Caco-2 (cell line): ENCODE data around the gene VKORC1. TPM values are rescaled to one million over a fixed set of nuclear protein-coding genes. Genes with fewer than 3 reads are reported as not detected.

Experiments used
- BruUV-seq: library from RNA; stranded (reverse); fragments of 400-500 nt; replicated peaks from 2 replicates; lab custom pipeline; 2021; lab: Mats Ljungman, UMichigan
- CTCF ChIA-PET: fragments of 300-600 bp; sonication (Branson Sonifier 250); formaldehyde crosslinking; loops from one replicate; lab custom pipeline; 2022; ENCODE audit warnings: antibody characterized with exemption; lab: Charles Lee
- POLR2A ChIA-PET: fragments of 300-600 bp; sonication (Branson Sonifier 250); formaldehyde crosslinking; loops from one replicate; lab custom pipeline; 2022; ENCODE audit warnings: antibody characterized with exemption; lab: Charles Lee
- DNase-seq, 2 experiments: peaks; one replicate each; pipeline versions ENCODE4 v3.0.0 to v3.0.0-alpha.2; 2020 to 2022
- H3K27me3 ChIP-seq: replicated peaks from 2 replicates; pipeline ENCODE4 v1.6.0; 2011; ENCODE audit warnings: low read length; ENCODE audit not compliant: control insufficient read depth, insufficient read depth
- H3K36me3 ChIP-seq: 2 replicates; pipeline ENCODE4 v1.5.1; 2011; ENCODE audit warnings: low read length; ENCODE audit not compliant: control insufficient read depth, insufficient read depth
- H3K4me1 ChIP-seq: fragments of 250-450 bp; sonication (Bioruptor Pico); 2 replicates; pipeline ENCODE4 v1.5.1; 2020; ENCODE audit warnings: mild to moderate bottlenecking
- H3K4me3 ChIP-seq: 2 replicates; pipeline ENCODE4 v1.5.1; 2011; ENCODE audit warnings: low read depth, mild to moderate bottlenecking, control low read depth, low read length
- H3K9me3 ChIP-seq: fragments of 250-450 bp; sonication (Bioruptor Pico); 2 replicates; pipeline ENCODE4 v1.5.1; 2020; ENCODE audit warnings: mild to moderate bottlenecking, moderate library complexity
- H3K27ac Mint-ChIP-seq: one replicate; pipeline ENCODE4 v1.8.0; 2022; ENCODE audit warnings: mixed read lengths; ENCODE audit not compliant: unreplicated experiment
- H3K27me3 Mint-ChIP-seq: one replicate; pipeline ENCODE4 v1.8.0; 2022; ENCODE audit warnings: mixed read lengths; ENCODE audit not compliant: insufficient read depth, unreplicated experiment
- H3K36me3 Mint-ChIP-seq: one replicate; pipeline ENCODE4 v1.8.0; 2022; ENCODE audit warnings: mild to moderate bottlenecking, mixed read lengths; ENCODE audit not compliant: insufficient read depth, unreplicated experiment
- H3K4me1 Mint-ChIP-seq: one replicate; pipeline ENCODE4 v1.8.0; 2022; ENCODE audit warnings: low read depth, mixed read lengths; ENCODE audit not compliant: unreplicated experiment
- H3K4me3 Mint-ChIP-seq: one replicate; pipeline ENCODE4 v1.8.0; 2022; ENCODE audit warnings: mild to moderate bottlenecking, moderate library complexity, mixed read lengths; ENCODE audit not compliant: unreplicated experiment
- H3K9me3 Mint-ChIP-seq: one replicate; pipeline ENCODE4 v1.8.0; 2022; ENCODE audit warnings: mixed read lengths; ENCODE audit not compliant: unreplicated experiment
- intact Hi-C: fragments of 100-400 bp; cut with micrococcal nuclease; formaldehyde crosslinking; loops from one replicate; pipeline ENCODE4 v1.10.0; 2022; ENCODE audit not compliant: unreplicated experiment
- total RNA-seq: library from RNA; stranded (reverse); gene quantifications from 2 replicates; pipeline ENCODE4 v1.2.3, GENCODE V29; 2022
- TF ChIP-seq, protein P1 (sequence below), 2 experiments: fragments of 200-600 bp in 1 of 2; IDR thresholded peaks; 1 replicate in 1 of 2; 2 replicates in 1 of 2; pipeline versions ENCODE4 v1.5.1 to v1.8.0; 2011 to 2022; ENCODE audit warnings: antibody characterized with exemption in 1 of 2, control low read depth in 1 of 2, inconsistent platforms in 1 of 2, low read depth in 1 of 2, low read length in 1 of 2, mild to moderate bottlenecking in 1 of 2, moderate library complexity in 1 of 2; ENCODE audit not compliant: insufficient read depth in 1 of 2, severe bottlenecking in 1 of 2, unreplicated experiment in 1 of 2

The VKORC1 gene
- total RNA-seq, 1 experiment from 2014 or later = 61.3 TPM

DNA sequence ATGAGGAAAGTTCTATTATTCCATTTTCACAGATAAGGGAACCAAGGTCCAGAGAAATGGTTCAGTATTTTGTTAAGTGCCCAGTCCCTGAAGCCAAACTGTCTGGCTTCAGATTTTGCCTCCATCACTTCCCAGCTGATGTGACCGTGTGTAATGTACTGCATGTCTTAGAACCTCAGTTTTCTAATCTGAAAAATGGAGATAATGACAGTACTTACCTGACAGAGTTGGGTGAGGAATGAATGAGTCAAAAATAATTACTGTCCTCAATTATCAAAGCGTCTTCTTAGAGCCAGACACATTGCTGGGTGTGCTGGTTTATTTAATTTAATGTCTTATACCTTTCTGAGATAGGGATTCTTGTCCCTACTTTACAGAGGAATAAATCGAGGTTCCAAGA lies 27.3 kb downstream of the VKORC1 start:
- Mint-ChIP-seq H3K9me3 (no peaks in the 10 kb centered on the region), H3K36me3 (peaks cover 24% of the 10 kb centered on the region), H3K27me3 (no peaks in the 10 kb centered on the region), H3K27ac (no peak overlapping the region), H3K4me3 (no peak overlapping the region), H3K4me1 (no peaks in the 10 kb centered on the region)
- Histone ChIP-seq H3K27me3 (no peaks in the 10 kb centered on the region), H3K4me1 (peaks cover 8% of the 10 kb centered on the region; the same call in 1 of the 2 replicates), H3K36me3 (no peaks in the 10 kb centered on the region), H3K9me3 (no peaks in the 10 kb centered on the region), H3K4me3 (no peak overlapping the region)
- POLR2A ChIA-PET = no interaction called here
- CTCF ChIA-PET = no interaction called here
- DNase-seq = no peak
- TF ChIP-seq, protein P1, sequence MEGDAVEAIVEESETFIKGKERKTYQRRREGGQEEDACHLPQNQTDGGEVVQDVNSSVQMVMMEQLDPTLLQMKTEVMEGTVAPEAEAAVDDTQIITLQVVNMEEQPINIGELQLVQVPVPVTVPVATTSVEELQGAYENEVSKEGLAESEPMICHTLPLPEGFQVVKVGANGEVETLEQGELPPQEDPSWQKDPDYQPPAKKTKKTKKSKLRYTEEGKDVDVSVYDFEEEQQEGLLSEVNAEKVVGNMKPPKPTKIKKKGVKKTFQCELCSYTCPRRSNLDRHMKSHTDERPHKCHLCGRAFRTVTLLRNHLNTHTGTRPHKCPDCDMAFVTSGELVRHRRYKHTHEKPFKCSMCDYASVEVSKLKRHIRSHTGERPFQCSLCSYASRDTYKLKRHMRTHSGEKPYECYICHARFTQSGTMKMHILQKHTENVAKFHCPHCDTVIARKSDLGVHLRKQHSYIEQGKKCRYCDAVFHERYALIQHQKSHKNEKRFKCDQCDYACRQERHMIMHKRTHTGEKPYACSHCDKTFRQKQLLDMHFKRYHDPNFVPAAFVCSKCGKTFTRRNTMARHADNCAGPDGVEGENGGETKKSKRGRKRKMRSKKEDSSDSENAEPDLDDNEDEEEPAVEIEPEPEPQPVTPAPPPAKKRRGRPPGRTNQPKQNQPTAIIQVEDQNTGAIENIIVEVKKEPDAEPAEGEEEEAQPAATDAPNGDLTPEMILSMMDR (IDR thresholded peaks at IDR 0.05; ENCODE audit: insufficient read depth in 1 of 2, low read depth in 1 of 2, low read length in 1 of 2, severe bottlenecking in 1 of 2, unreplicated experiment in 1 of 2) = no peak
- intact Hi-C loops = no loop called here
- BruUV-seq = no TSS peak

DNA sequence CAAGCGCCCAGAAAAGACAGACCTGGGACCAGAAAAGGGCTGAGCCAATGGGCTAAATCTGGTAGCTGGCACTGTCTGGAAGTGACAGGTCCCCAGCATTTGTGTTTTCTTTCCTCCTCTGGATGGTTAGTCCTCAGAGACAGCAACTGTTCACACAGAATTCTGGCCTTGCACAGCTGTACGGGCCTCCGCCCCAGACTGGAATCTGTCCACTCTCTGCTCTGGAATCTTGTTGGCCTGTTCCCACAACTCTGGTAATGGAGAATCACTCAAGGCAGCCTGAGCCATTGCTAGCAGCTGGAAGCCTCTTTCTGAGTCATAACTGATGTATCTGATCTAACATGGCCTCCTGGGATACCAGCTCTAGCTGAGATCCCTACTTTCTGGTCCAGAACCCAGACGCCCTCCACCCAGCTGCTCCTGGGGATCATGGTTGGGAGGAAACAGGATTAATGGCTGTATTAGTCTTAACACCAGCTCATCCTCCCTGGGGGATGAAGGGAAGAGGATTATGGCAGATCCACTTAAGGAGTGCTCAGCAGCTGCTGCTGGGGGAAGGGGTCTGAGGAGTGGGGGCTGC lies 29.6 kb downstream of the VKORC1 start:
- H3K36me3 ChIP-seq = no peaks in the 10 kb centered on the region
- H3K36me3 Mint-ChIP-seq = peaks cover 31% of the 10 kb centered on the region
- BruUV-seq = no TSS peak
- no peaks in the 10 kb centered on the region for H3K9me3 ChIP-seq
- H3K27me3 ChIP-seq = no peaks in the 10 kb centered on the region
- no peaks in the 10 kb centered on the region for H3K4me1 Mint-ChIP-seq
- DNase-seq = no peak
- TF ChIP-seq, protein P1 (IDR thresholded peaks at IDR 0.05; ENCODE audit: insufficient read depth in 1 of 2, low read depth in 1 of 2, low read length in 1 of 2, severe bottlenecking in 1 of 2, unreplicated experiment in 1 of 2) = no peak
- H3K4me3 ChIP-seq = no peak overlapping the region
- H3K27me3 Mint-ChIP-seq = no peaks in the 10 kb centered on the region
- H3K9me3 Mint-ChIP-seq = no peaks in the 10 kb centered on the region
- H3K27ac Mint-ChIP-seq = no peak overlapping the region
- H3K4me3 Mint-ChIP-seq = no peak overlapping the region
- H3K4me1 ChIP-seq = no peaks in the 10 kb centered on the region
- intact Hi-C loops = no loop called here
- CTCF ChIA-PET = no interaction called here
- POLR2A ChIA-PET = interaction anchor here (0.6 kb wide), 1 partner anchor 71 kb away, joined by 4 read pairs; no protein-coding TSS in a partner anchor

DNA sequence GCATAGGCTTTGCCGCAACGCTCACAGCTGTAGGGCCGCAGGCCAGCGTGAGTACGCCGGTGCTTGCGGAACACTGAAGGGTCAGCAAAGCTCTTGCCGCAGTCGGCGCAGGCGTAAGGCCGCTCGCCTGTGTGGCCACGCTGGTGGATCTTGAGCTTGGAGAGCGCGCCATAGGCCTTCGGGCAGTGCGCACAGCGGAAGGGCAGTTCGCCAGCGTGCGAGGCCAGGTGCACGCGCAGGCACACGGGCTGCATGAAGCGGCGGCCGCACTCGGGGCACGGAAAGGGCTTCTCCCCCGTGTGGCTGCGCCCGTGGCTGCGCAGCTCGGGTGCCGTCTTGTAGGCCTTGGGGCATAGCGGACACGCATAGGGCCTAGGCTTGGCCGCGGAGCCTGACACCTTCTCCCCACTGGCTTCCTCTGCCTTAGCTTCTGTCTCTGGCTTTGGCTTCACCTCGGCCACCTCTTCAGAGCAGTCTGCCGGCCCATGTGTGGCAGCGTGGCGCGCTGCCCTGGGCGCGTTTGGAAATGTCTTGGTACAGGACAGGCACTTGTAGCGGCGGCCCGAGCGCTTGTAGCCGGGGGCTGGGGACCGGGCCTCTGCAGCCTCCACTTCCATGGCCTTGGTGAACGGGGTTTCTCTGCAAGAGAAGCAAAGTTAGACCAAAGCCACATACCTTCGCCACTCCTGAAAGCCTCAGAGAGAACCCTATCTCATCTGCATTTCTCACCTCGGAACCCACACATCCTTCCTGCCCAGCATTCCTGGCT lies 30.6 kb downstream of the VKORC1 start:
- BruUV-seq = no TSS peak
- no peak overlapping the region for H3K4me3 ChIP-seq
- intact Hi-C loops = no loop called here
- CTCF ChIA-PET = no interaction called here
- H3K4me1 ChIP-seq = no peaks in the 10 kb centered on the region
- H3K9me3 ChIP-seq = no peaks in the 10 kb centered on the region
- no peaks in the 10 kb centered on the region for H3K36me3 ChIP-seq
- Mint-ChIP-seq H3K36me3 (peaks cover 31% of the 10 kb centered on the region), H3K27me3 (no peaks in the 10 kb centered on the region), H3K4me3 (no peak overlapping the region), H3K4me1 (no peaks in the 10 kb centered on the region), H3K27ac (no peak overlapping the region), H3K9me3 (no peaks in the 10 kb centered on the region)
- H3K27me3 ChIP-seq = no peaks in the 10 kb centered on the region
- POLR2A ChIA-PET = no interaction called here
- DNase-seq = no peak
- TF ChIP-seq, protein P1 (IDR thresholded peaks at IDR 0.05; ENCODE audit: insufficient read depth in 1 of 2, low read depth in 1 of 2, low read length in 1 of 2, severe bottlenecking in 1 of 2, unreplicated experiment in 1 of 2) = no peak
